MV-4-11 (cell line): Measurements from ENCODE around the gene UTP14A.
"Not testable (repeated sequence)": the region's sequence is repeated elsewhere in the genome, so short reads cannot be mapped to it uniquely, and the experiment has no call there.

ENCODE experiments used
- DNase-seq: peaks from one replicate; lab custom pipeline; 2025; lab: John Stamatoyannopoulos, UW

Gene UTP14A, protein sequence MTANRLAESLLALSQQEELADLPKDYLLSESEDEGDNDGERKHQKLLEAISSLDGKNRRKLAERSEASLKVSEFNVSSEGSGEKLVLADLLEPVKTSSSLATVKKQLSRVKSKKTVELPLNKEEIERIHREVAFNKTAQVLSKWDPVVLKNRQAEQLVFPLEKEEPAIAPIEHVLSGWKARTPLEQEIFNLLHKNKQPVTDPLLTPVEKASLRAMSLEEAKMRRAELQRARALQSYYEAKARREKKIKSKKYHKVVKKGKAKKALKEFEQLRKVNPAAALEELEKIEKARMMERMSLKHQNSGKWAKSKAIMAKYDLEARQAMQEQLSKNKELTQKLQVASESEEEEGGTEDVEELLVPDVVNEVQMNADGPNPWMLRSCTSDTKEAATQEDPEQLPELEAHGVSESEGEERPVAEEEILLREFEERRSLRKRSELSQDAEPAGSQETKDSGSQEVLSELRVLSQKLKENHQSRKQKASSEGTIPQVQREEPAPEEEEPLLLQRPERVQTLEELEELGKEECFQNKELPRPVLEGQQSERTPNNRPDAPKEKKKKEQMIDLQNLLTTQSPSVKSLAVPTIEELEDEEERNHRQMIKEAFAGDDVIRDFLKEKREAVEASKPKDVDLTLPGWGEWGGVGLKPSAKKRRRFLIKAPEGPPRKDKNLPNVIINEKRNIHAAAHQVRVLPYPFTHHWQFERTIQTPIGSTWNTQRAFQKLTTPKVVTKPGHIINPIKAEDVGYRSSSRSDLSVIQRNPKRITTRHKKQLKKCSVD

DNA sequence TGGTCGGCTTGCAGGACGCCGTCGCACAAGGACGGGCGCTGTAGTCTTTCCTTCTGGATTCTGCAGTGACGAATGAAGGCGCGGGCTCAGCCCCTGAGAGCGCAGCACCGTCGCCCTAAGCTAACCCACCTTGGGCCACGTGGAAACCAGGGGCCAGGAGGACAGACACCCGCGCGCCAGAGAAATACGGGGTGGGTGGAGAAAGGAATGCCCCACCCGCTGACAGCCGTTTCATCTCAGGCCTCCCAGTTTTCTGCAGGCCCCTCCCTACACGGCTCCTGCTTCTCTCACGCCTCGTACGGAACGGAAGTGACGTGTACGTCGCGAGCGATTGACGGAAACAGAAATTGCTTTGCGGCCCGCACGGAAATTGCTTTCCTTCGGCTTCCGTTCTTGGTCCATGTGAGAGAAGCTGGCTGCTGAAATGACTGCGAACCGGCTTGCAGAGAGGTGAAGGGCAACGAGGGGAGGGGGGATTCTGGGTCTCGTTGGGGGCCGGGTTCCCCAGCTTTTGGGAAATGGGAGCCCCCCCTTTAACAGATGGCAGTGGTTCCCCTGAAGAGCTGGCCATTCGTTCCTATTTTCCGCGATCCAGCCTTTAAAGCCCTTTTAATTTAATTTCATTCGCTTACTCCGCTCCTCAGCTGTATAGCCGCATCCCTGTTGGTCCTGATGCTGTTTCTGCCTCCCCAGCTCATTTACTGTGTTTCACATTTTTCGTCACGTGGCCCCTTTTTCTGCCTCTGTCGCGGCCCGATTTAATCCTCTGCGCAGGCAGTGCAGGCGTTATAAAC is at the start of gene UTP14A:
Gene UTP14A, plus strand, starts transcription at position 378 of the 794 bp plus-strand sequence. Its CDS starts 47 bp downstream, at position 425.
- peak; percentile 87 for DNase-seq

GRCh38 chrX:129859134-129859533 is 46.8 kb upstream of the UTP14A start:
- DNase-seq: not testable (repeated sequence)

- not testable (repeated sequence) for DNase-seq
Observed at GRCh38 chrX:129866321-129866720, 39.6 kb upstream of the UTP14A start.

DNA sequence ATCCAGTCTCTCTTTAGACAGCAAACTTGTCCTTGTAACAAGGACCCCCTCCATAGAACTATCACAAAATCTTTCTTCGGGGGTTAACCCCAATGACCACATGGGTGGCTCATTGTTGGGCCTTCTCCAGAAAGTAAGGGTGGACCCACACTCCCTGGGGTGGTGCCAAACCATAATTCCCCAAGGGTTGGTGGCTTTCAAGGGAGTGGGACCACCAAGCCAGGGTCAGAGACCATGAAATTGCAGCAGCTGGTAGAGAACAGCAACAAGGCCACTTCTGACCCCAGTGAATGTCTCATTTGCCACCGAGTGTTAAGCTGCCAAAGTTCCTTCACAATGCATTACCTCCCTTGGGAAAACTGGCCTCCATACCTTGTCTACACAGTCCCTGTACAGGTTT is 33.4 kb upstream of the UTP14A start:
- no peak for DNase-seq

DNA sequence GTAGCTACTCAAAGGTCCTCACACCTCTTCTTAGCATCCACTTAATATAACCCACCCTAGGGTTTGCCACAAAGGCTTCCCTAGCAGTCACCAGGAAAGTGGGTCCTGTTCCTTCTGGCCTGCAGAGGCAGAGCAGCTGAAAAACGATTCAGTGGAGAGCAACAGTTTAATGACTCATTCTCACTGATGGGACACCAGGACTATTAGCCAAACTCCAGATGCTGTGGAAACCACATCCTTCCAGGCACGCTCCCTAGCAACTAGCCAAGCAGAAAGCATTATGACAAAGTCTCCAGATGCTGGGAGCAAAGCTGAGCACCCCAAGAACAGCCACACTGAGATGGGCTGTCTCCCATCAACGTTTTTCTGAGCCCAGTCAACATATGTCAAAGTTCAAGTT is 30.3 kb upstream of the UTP14A start:
- peak; percentile 56 for DNase-seq

DNA sequence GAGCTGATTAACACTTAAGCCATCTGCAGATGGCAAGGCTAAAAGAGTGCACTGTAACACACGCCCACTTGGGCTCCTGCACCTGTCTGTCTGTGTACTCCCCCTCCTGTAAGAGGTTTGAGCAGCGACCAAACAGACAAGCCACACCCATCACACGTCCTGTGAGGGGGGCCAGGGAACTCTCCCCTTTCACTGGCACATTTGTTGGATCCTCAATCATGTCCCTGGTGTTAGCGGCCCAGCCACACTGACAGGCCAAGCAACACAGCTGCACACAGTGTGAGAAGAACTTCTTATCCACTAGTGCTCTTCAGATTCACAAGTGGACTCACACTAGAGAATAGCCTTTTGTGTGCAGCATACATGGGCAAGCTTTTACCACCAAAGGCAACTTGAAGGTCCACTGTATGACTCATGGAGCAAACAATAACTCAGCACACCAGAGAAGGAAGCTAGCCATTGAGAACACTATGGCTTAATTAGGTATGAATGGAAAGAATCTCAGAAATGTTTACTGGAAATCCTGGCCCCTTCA is 29.1 kb upstream of the UTP14A start:
- DNase-seq: peak; percentile 6

DNA sequence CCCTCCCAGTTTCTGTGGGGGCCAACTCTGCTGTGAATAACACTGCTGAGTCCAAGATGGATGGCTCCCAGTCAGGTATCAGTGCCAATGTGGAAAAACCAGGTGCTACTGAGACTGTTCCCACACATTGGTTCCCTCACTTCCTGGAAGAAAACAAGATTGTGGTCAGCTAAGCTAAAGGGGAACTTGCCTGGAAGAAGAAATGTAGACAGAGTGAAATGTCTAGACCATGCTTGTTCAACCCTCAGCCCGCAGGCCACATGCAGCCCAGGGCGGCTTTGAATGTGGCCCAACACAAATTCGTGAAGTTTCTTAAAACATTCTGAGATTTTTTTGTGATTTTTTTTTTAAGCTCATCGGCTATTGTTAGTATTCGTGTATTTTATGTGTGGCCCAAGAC is 28.6 kb upstream of the UTP14A start:
- peak; percentile 51 for DNase-seq

DNA sequence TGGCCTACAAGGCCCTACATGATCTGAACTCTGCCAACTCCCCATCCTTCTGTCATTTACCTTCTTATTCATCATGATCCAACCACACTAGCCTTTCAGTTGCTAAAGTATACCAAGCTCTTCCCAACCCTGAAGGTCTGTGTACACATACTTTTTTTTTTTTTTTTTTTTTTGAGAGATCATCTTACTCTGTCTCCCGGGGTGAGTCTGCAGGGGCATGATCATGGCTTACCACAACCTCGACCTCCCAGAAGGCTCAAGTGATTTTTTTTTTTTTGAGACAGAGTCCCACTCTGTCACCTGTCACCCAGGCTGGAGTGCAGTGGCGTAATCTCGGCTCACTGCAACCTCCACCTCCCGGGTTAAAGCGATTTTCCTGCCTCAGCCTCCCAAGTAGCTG is 5.9 kb upstream of the UTP14A start:
- no peak for DNase-seq

DNA sequence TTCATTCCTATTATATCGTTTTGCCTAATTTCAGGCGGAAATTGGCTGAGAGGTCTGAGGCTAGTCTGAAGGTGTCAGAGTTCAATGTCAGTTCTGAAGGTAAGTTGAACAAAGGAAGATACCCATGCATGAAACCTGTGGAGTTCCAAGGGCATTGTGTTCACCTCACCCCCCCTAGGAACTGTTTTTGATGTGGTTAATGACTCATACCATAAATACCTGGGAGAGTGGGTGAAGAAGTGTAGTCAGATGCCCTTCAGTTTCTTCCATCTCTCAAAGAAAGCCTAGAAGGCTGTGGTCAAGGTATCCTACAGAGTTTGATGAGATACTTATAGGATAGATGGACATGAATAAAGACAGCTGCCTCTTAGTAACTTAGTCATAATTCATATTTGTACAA is 2.7 kb downstream of the UTP14A start:
- DNase-seq: no peak

- DNase-seq: peak; percentile 76
Observed at GRCh38 chrX:129925305-129926092, 19.5 kb downstream of the UTP14A start.

GRCh38 chrX:129930941-129931410 is 25.0 kb downstream of the UTP14A start:
- DNase-seq: no peak

DNA sequence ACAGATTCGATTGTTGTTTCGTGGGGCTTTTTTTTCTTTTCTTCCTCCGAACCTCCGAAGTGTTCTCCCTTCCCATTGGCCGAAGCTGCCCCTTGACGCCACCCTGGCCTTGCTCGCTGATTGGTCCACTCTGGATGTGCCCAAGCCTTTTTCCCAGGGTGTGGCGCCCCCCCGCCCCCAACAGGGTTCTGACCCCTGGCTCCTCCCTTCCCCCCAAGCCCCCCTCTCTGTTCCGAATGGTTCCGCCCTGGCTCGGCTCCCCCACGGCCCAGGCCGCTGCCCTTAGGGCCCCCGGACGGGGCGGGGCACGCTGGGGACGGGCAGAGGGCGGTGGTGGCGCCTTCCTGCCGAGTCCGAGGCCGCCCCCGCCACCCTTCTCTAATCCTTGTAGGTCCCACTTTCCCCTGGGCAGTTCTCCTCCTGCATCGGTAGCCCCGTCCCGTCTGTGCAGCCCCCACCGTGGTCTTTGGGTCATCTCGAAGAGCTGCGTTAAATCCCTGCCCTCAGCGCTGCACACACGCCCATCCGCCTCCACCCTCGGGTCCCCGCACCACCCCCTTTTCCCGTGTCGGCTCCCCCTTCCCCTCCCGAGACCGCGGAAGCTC is 25.5 kb downstream of the UTP14A start:
- peak; percentile 65 for DNase-seq

DNA sequence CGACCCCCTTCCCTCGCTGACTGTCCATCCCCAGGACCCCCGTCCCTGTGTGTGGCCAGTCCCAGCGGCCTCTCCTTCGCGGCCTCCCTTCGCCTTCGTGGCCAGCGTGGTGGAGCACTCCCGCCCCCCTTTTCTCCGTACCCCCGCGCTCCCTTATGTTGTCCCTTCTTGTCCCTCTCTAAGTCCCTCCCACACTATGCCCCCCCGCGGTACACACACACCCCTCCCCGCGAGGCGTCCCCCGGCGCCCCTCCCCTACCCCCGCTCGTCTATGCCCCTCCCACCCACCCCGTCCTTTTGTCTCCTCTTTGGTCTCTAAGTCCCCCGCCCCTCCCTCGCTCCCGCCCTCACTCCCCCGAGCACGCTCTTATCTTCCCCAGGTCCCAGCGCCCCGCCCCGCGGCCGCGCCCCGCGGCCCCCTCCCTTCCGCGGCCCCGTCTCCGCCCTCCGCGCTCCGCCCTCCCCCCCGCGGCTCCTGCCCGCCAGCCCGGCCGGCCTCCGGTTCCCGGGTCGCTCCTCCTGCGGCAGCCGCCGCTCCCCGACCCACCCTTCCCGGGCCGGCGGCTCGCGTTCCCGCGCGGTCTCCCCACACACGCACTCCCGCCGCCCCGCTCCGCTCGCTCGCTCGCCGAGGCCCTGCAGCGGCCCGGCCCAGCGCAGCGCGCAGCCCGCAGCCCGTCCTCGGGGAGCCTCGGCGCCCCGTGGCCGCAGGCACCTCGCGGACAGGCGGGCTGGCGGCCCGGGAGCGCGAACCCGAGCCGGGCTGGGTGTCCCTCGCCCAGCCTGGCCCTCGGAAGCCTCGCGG is 26.3 kb downstream of the UTP14A start:
- peak; percentile 56 for DNase-seq

- DNase-seq: no peak
Observed at GRCh38 chrX:129932821-129933321, 26.9 kb downstream of the UTP14A start.

DNA sequence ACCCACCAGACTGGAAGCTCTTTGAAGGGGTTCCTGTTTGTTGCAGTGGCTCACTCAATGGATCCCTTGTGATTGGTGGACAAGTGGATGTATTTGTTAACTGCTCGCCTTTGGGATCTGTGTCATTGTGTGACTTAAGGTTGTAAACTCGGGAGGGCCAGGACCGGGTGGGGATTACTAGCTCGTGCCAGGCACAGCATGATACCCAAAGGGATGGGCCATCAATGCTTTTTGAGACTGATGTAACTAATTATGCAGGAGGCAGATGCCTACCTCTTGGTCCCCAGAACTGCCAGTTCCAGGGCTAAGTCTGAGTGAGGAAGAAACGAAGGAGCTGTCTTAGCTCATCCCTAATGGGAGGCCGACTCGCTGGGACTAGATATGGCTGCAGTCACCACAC is 27.7 kb downstream of the UTP14A start:
- DNase-seq: no peak

GRCh38 chrX:129934461-129934860 is 28.5 kb downstream of the UTP14A start:
- DNase-seq: no peak

GRCh38 chrX:129934952-129935351 is 29.0 kb downstream of the UTP14A start:
- DNase-seq: no peak

GRCh38 chrX:129938081-129938480 is 32.1 kb downstream of the UTP14A start:
- no peak for DNase-seq

- DNase-seq: no peak
Observed at GRCh38 chrX:129939986-129940385, 34.0 kb downstream of the UTP14A start.

DNA sequence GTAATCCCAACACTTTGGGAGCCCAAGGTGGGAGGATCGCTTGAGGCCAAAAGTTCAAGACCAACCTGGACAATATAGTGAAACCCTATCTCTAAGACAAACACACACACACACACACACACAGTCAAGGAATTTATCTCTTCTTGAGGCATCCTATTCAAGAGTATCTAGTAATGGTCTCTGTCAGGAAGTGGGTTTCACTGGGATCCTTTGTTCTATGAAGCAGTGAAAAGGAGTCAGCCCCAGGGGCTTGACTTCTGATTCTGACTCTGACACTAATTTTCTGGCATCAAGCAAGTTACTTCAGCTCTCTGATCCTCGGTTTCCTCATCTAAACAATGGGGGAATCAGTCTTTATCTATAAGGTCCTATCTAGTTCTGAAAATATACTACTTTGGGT is 34.8 kb downstream of the UTP14A start:
- DNase-seq: no peak
